Right lung (tissue), 5 donors: ENCODE data around the gene STK4. TPM values are rescaled to one million over a fixed set of nuclear protein-coding genes. Genes with fewer than 3 reads are reported as not detected.

Experiments used
- DNase-seq, 2 donors: peaks; one replicate each; pipeline ENCODE4 v3.0.0-alpha.2; 2013
- polyA plus RNA-seq, 5 donors: library from polyadenylated mRNA; unstranded; fragments of 120-200 nt; gene quantifications; one replicate each; pipeline versions ENCODE4 v1.2.1 to v1.2.3, GENCODE V29; 2013; ENCODE audit warnings: inconsistent platforms in 1 of 5, low replicate concordance in 1 of 5; ENCODE audit not compliant: insufficient read length in 5 of 5, insufficient read depth in 1 of 5

STK4 gene
- polyA plus RNA-seq, 5 donors = 18.7 to 31.4 (median 26.8) TPM

DNA sequence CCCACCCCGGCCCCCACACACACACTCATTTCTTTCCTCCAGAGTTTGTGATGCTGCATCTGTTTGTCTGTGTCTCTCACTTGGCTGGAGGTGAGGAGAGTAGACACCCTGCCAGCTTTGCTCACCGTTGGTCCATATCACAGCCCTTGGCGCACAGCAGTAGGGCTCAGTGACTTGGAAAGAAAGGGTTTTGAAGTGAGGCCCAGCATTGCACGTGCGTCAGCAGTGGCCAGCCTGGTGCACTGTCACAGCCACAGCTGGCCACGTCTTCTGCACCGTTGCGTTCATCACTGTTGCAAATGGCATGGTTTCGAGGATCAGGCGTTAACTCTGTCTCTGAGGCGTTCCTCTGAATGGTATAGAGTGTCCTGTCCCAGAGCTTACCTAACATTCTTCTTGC, 145.0 kb downstream of the STK4 start:
- no peak for DNase-seq

DNA sequence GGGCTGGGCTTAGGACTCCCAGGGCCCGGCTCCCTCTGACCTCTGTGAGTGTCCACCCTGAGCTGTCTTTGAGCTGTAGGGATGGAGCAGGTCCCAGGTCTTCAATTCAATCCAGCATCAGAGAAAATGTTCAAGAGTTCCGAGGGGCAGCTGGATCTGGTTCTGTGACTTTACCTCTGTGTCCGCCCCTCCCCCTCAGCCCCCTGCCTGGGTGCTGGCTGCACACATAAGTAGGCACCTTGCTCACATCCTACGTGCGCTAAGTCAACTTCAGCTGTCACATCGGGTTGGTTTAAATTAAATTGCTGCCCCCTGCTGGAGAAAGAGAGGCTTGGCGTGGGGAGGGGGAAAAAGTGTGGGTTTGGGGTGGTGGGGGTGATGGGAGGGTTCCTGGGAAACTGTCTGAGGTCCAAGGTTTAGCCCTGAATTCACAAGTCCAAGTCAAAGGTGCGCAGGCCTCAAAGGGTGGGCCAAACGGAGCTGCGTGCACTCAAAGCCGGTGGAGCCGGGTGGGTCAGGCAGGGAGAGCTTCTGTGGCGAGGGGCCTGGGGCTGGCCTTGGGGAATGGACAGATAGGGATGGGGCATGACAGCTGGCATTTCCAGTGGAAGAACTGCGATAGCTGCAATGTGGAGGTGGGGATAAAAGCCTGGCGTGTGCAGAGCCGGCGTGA, 145.6 kb downstream of the STK4 start:
- no peak for DNase-seq

DNA sequence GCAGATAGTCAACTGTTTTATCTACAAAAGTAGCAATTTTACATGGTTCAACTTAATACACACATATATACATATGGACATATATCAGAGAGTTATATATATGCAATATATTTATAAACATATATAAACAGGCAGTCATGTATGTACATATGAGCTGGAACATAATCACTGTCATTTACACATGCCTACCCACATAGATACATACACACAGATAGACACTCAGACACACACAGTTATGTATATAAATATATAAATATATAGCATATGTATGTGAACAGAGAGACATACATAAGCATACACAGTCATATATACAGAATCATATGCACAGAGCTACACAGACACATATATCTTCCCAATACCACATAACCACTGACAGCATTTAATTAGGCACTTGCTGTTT, 146.4 kb downstream of the STK4 start:
- DNase-seq = no peak

DNA sequence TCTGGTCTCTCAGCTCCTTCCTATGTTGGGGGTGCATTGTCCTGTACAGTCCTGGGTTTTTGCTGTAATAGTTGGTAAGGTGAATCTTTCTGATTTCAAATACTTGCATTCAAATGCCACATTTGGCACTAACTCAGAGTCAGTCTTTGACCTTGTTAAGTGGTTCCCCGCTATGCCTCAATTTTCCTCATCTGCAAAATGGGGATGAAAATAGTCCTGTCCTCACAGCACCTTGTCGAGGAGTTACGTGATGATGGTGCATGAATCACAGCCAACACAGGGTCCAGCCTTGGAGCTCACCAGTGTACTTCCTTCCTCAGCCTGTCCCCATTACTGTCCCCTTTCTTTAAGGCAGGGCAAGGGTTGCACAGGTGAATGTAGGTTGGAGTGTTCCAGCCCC, 147.6 kb downstream of the STK4 start:
- DNase-seq = no peak

DNA sequence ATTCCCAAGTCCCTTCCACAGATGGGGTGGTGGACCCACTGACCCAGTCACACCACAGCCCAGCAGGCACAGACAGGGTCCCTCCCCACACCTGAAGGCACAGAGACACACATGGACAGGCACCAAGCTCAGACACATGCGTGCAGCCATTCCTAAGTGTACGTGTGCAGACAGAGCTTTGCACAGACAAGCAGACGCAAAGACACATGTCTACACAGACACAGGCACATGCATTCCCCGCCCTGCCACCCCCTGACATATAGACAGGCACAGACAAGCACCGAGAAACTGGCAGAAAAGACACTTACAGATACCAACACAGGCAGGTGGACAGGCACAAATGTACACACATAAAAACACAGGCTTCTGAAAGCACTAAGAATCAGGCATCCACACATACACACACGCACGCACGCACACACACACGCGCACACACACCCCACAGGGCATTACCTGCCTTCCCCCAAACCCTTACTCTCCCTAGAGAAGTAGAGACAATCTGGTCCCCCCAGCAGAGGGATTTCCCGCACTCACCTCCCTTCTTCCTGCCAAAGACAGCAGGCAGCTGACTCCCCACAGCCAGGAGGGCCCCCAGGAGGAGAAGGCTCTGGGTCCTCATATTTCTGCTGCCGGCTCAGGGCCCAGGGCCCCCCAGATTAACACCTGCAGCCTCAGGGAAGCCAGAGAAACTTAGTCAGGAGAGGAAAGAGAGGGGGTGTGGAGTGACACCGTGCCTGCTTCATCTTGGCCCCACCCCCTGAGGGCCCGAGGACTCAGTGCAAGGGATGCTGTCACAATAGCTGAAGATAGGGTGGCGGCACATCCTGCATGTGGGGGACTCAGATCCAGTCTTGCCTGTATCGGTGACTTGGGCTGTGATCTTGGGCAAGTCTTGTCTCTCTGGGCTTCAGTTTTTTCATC, 148.4 kb downstream of the STK4 start, which contains the start of gene WFDC5:
TSS of gene WFDC5 (minus strand) at position 710 of the 921 bp plus-strand sequence. CDS start at position 619, 91 bp downstream.
- no peak for DNase-seq

DNA sequence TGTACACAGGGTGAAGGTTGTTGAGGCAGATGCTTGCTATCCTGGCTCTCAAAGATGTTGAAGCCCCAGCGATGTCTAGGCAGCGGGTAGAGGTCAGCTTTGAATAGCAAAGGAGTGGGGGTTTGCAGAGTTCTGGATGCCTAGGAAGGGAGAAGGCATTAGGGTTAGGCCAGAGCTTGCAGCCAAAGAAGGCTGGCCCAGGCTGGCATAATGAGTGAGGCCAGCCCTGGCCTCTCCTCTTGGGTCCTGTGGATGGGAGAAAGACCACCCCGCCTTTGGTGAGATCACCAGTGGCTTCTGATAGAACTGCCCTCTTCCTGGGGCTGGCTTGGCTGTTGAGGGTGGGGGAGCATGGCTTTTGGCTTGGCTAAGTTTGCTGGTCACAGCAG, 149.1 kb downstream of the STK4 start:
- DNase-seq = no peak

DNA sequence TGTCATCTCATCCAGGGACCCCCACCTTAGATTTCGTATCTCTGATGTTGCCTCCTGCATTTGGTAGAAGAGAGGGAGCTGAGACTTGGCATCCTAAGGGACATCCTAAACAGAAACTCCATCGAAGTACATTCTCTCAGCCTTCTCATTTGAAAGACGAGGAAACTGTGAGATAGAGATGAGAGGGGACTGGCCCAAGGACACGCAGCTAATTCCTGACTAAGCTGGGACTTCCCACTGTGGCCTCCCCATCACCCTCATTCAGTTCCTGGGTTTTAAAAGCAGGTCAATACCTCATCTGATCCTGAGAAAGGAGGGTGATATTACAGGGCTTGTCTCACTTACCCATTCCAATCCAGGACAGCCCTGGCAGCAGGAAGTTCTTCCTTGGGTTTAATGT, 149.5 kb downstream of the STK4 start:
- DNase-seq = no peak

DNA sequence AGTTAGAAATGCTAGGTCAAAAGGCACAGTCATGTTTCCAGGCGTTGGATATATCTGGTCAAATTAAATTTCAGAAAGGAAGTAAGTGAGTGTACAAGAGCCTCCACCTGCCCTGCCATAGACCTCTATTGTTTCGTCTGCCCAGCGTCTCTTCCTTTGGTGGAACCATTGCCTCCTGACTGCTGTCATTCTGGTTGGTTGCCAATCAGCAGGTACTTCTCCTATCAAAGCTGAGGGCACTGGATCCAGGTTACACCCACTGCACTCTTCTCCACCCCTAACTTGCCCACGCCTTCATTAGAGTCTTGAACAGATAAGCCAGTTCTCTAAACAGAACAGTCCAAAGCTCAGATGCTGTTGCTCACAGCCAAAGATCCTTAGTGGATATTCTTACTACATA, 151.3 kb downstream of the STK4 start:
- DNase-seq = no peak

DNA sequence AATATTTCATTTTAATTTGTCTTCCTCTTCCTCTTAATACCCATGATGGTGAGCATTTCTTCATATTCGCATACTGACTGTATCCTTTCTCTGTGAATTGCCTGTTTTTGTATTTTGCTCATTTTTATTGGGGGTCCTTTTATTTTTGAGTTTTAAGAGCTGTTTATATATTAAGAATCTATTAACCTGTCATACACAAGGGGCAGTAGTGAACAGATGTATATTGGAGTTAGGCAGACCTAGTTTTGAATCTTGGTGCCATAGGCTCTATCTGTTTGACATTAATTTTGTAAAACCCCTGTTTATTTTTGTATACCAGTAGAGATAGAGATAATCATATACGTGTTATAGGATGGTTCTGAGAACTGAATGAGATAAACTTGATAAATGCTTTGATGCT, 151.7 kb downstream of the STK4 start:
- DNase-seq = no peak

DNA sequence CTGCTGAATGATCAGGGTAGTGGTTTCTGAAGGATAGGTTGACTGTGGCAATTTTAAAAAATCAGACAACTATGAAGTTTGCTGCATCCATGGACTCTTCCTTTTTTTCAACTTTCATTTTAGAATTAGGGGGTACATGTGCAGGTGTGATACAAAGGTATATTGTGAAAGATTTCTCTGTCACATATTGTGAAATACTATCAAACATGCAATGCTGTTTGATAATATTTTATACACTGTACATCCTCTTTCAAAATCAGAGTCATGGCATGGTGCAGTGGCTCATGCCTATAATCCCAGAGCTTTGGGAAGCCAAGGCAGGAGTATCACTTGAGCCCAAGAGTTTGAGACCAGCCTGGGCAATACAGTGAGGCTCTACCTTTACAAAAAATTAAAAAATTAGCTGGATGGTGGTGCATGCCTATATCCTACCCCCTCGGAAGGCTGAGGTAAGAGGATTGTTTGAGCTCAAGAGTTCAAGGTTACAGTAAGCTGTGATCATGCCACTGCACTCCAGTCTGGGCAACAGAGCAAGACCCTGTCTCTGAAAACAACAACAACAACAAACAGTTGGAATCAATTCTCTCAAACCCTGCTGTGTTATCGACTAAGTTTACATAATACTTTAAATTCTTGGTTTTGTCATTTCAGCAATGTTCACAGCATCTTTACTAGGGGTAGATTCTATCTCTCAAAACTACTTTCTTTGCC, 153.4 kb downstream of the STK4 start:
- no peak for DNase-seq

DNA sequence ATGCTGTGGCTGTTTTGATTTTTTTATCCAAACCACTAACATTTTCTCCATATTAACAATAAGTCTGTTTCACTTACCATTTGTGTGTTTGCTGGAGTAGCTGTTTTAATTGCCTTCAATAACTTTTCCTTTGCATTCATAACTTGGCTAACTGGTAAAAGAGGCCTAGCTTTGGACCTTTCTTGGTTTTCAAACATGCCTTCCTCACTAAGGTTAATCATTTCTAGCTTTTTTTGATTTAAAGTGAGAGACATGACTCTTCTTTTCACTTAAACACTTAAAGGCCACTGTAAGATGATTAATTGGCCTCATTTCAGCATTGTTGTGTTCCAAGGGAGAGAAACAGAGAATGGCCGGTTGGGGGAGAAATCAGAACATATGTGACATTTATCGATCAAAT, 155.1 kb downstream of the STK4 start:
- DNase-seq = no peak

DNA sequence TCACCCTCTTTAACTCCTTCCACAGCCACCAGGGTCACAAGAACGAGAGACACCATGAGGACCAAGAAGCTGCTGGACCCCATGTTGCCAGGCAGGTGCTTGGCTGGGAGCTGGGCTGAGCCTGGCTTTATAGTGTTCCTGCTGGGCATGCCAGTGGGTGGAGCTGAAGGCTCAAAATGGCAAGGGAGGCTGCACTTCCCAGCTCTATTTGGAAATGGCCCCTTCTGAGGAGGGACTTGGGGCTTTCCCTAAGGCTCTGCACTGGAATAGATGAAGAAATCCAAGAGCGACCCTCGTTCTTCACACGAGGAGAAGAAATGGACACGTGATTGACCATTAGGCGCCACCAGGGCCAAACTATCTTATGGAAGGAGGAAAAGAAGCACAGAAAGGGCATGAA, 158.1 kb downstream of the STK4 start, which contains the start of gene WFDC12:
TSS of gene WFDC12 (minus strand) at position 101 of the 400 bp plus-strand sequence. CDS start at position 83, 18 bp downstream.
- DNase-seq = no peak

DNA sequence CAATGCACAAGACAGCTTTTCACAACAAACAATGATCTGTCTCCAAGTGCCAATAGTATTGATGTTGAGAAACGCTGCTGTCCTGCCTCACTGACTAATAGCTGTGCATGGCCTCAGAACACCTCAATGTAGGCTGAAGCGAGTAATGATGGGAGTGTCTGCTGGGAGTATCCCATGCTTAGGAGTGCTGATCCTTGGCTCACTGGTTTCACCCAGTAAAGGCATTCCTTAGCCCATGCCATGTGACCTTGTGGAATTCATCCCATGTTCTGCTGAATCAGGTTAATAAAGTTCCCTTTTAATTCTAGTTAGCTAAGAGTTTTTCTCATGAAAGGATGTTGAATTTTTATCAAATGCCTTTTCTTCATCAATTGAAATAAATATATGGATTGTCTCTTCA, 161.8 kb downstream of the STK4 start:
- no peak for DNase-seq

Other genes starting within 250 kb of the STK4 start
- not detected for gene KCNK15, start 220.6 kb upstream of the STK4 start, polyA plus RNA-seq
- 1 to 10 TPM; 1.9 to 6.0 (median 3.2) TPM for gene RIMS4, start 156.0 kb upstream of the STK4 start, polyA plus RNA-seq
- gene YWHAB, start 80.8 kb upstream of the STK4 start, polyA plus RNA-seq = 100 to 1,000 TPM; 161 to 195 (median 178) TPM
- gene PABPC1L, start 56.5 kb upstream of the STK4 start, polyA plus RNA-seq = 100 to 1,000 TPM in 1 of 5 donors, 10 to 100 TPM in 4; 74.3 to 110 (median 86.3) TPM
- gene TOMM34, start 6.1 kb upstream of the STK4 start, polyA plus RNA-seq = 10 to 100 TPM; 25.0 to 26.6 (median 25.3) TPM
- under 1 TPM in 4 of 5 donors, not detected in 1; 0.03 to 0.09 (median 0.04) TPM for gene KCNS1, start 134.6 kb downstream of the STK4 start, polyA plus RNA-seq
- gene WFDC5, start 148.7 kb downstream of the STK4 start, polyA plus RNA-seq = not detected
- not detected for gene WFDC12, start 158.0 kb downstream of the STK4 start, polyA plus RNA-seq
- not detected for gene PI3, start 208.4 kb downstream of the STK4 start, polyA plus RNA-seq
- gene SEMG1, start 240.5 kb downstream of the STK4 start, polyA plus RNA-seq = not detected